Common myeloid progenitor, CD34-positive (primary cell): ENCODE results near the gene CFAP54.

Source experiments
- CTCF ChIA-PET: fragments of 350-600 bp; sonication (Branson Sonifier 250); formaldehyde crosslinking; loops from one replicate; lab custom pipeline; 2021; ENCODE audit warnings: antibody characterized with exemption; lab: Charles Lee
- POLR2A ChIA-PET: fragments of 350-600 bp; sonication (Branson Sonifier 250); formaldehyde crosslinking; loops from one replicate; lab custom pipeline; 2021; ENCODE audit warnings: antibody characterized with exemption; lab: Charles Lee
- DNase-seq, 3 donors: peaks; one replicate each; pipeline versions ENCODE4 v3.0.0 to v3.0.0-alpha.2; 2013
- H3K27ac ChIP-seq, 2 experiments: 1 replicate in 1 of 2; 2 replicates in 1 of 2; pipeline ENCODE4 v1.7.0; 2013; ENCODE audit warnings: inconsistent platforms in 2 of 2, low read length in 2 of 2, mild to moderate bottlenecking in 2 of 2, low read depth in 1 of 2, moderate library complexity in 1 of 2; ENCODE audit not compliant: severe bottlenecking in 2 of 2, insufficient read depth in 1 of 2, poor library complexity in 1 of 2
- H3K27me3 ChIP-seq, 5 experiments: replicated peaks in 2 of 5; 1 replicate in 3 of 5; 2 replicates in 2 of 5; pipeline versions ENCODE4 v1.6.1 to v1.7.0; 2013; ENCODE audit warnings: low read length in 4 of 5, mild to moderate bottlenecking in 2 of 5, moderate library complexity in 2 of 5, inconsistent platforms in 1 of 5; ENCODE audit not compliant: insufficient read depth in 5 of 5, control insufficient read depth in 4 of 5
- H3K36me3 ChIP-seq, 4 experiments: 1 replicate in 2 of 4; 2 replicates in 2 of 4; pipeline versions ENCODE4 v1.6.1 to v1.7.0; 2013; ENCODE audit warnings: low read length in 3 of 4, control low read depth in 1 of 4, mild to moderate bottlenecking in 1 of 4; ENCODE audit not compliant: control insufficient read depth in 4 of 4, insufficient read depth in 4 of 4
- H3K4me1 ChIP-seq, 4 experiments: 1 replicate in 3 of 4; 2 replicates in 1 of 4; pipeline versions ENCODE4 v1.6.1 to v1.7.1; 2013; ENCODE audit warnings: low read length in 3 of 4, mild to moderate bottlenecking in 3 of 4, control low read depth in 1 of 4, inconsistent platforms in 1 of 4, moderate library complexity in 1 of 4; ENCODE audit not compliant: control insufficient read depth in 4 of 4, insufficient read depth in 4 of 4; ENCODE audit errors: control extremely low read depth in 1 of 4
- H3K4me3 ChIP-seq, 7 experiments: 1 replicate in 4 of 7; 2 replicates in 3 of 7; pipeline versions ENCODE4 v1.5.1 to v1.7.0; 2013; ENCODE audit warnings: mild to moderate bottlenecking in 7 of 7, low read length in 6 of 7, moderate library complexity in 6 of 7, inconsistent platforms in 2 of 7, low read depth in 2 of 7, control low read depth in 1 of 7; ENCODE audit not compliant: insufficient read depth in 4 of 7, control insufficient read depth in 1 of 7; ENCODE audit errors: extremely low read depth in 1 of 7
- H3K9me3 ChIP-seq, 5 experiments: 1 replicate in 4 of 5; 2 replicates in 1 of 5; pipeline versions ENCODE4 v1.6.1 to v1.7.1; 2013; ENCODE audit warnings: low read length in 4 of 5, mild to moderate bottlenecking in 2 of 5, inconsistent platforms in 1 of 5, low read depth in 1 of 5, moderate library complexity in 1 of 5; ENCODE audit not compliant: control insufficient read depth in 4 of 5, insufficient read depth in 2 of 5; ENCODE audit errors: control extremely low read depth in 1 of 5
- WGBS: methylation state at CpG from one replicate; pipeline ENCODE4 v1.1.5; 2013; ENCODE audit not compliant: insufficient coverage; 5-methylcytosine and 5-hydroxymethylcytosine counted together

CFAP54 gene

GRCh38 chr12:96635844-96636243 lies 146.5 kb downstream of the CFAP54 start:
- no peak for DNase-seq
- H3K9me3 ChIP-seq, result no peaks in the 10 kb centered on the region
- no peaks in the 10 kb centered on the region for H3K4me1 ChIP-seq
- no peak overlapping the region for H3K4me3 ChIP-seq
- H3K27me3 ChIP-seq, result no peaks in the 10 kb centered on the region
- 89% methylated on average over 1 of the region's 3 CpGs for WGBS
- H3K36me3 ChIP-seq, result no peaks in the 10 kb centered on the region
- CTCF ChIA-PET, result no interaction called here
- POLR2A ChIA-PET, result no interaction called here
- no peak overlapping the region for H3K27ac ChIP-seq

DNA sequence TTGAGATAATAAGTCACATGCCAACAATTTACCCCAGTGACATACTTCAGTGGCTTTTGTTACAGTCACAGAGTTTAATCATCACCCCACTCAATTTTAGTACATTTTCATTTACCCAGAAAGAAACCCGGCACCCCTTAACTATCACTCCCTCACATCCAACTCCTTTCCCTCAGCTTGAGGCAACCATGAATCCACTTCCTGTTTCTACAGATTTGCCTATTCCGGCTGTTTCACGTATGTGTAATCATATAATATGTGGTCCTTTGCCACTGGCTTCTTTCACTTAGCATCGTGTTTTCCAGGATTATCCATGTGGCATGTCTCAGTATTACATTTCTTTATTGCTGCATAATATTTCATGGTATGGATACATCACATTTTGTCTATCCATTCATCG lies 147.5 kb downstream of the CFAP54 start:
- CTCF ChIA-PET, result no interaction called here

DNA sequence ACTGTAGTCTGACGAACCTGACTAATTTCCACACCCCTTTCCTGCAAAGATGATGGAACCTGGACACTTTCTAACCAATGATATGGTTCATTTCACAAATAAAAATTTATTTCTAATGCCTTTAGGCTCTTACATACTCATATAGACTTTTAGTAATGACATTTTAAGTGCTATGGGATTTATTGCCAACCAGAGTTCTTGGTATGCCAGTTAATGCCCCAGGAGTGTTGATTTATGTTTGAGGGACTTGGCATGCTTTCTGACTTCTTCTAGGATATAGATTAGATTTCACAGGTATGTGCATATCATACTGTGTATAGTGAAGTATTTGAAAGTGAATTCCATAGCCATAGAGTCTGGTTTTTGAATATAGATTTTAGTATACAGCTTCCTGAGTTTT lies 159.5 kb downstream of the CFAP54 start:
- no peaks in the 10 kb centered on the region for H3K4me1 ChIP-seq
- POLR2A ChIA-PET, result no interaction called here
- 83% methylated on average over 1 of the region's 1 CpG for WGBS
- H3K9me3 ChIP-seq, result no peaks in the 10 kb centered on the region
- H3K4me3 ChIP-seq, result no peak overlapping the region
- H3K27ac ChIP-seq, result no peak overlapping the region
- no peaks in the 10 kb centered on the region for H3K27me3 ChIP-seq
- CTCF ChIA-PET, result no interaction called here
- no peaks in the 10 kb centered on the region for H3K36me3 ChIP-seq
- no peak for DNase-seq

More for the DNA sequence above, 147.5 kb downstream of the CFAP54 start:
- Histone ChIP-seq H3K36me3 (no peaks in the 10 kb centered on the region), H3K4me1 (no peaks in the 10 kb centered on the region), H3K9me3 (no peaks in the 10 kb centered on the region), H3K4me3 (no peak overlapping the region), H3K27ac (no peak overlapping the region), H3K27me3 (no peaks in the 10 kb centered on the region)
- DNase-seq, result no peak
- WGBS, result 100% methylated on average over 1 of the region's 5 CpGs
- POLR2A ChIA-PET, result no interaction called here

DNA sequence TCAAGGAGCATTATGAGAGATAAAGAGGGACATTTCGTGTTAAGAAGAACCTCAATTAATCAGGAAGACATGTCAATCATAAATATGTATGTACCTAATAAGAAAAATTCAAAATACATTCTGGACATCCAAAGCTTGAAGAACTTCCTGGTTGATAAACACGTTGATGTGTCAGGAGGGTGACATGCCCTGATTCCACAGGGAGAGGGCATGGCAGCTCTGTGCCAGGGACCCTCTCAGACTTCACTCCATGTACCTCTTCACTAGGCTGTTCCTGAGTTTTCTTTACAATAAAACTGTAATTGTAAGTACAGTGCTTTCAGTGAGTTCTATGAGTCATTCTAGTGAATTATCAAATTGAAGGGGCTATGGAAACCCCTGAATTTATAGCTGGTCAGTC lies 163.5 kb downstream of the CFAP54 start:
- H3K9me3 ChIP-seq, result no peaks in the 10 kb centered on the region
- 38% methylated on average over 1 of the region's 2 CpGs for WGBS
- no peak overlapping the region for H3K27ac ChIP-seq
- POLR2A ChIA-PET, result no interaction called here
- no peaks in the 10 kb centered on the region for H3K36me3 ChIP-seq
- H3K27me3 ChIP-seq, result no peaks in the 10 kb centered on the region
- no peak overlapping the region for H3K4me3 ChIP-seq
- DNase-seq, result no peak
- no peaks in the 10 kb centered on the region for H3K4me1 ChIP-seq
- CTCF ChIA-PET, result no interaction called here

DNA sequence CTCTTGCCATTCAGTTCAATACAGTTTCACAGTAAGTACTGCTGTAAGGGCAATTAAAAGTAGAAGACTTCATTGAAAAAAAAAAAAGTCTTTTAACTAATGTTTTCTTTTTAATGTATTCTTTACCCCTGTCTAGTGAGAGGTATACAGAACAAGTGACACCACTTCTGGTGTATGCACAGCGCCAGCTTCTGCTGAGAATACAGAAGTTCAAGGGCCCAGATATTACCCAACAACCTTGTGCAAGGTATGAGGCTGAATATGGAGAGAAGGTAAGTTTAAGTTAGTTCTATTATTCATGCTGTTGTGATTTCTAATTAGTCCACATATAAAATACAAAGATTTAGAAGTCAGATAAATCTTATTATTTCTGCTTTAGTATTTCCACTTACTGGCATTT lies 168.7 kb downstream of the CFAP54 start:
- POLR2A ChIA-PET, result no interaction called here
- peaks cover 0 to 3% (median 0%) of the 10 kb centered on the region in 5 experiments for H3K27me3 ChIP-seq
- no peaks in the 10 kb centered on the region for H3K36me3 ChIP-seq
- H3K27ac ChIP-seq, result no peak overlapping the region
- CTCF ChIA-PET, result no interaction called here
- H3K9me3 ChIP-seq, result no peaks in the 10 kb centered on the region
- H3K4me3 ChIP-seq, result no peak overlapping the region
- no peak for DNase-seq
- H3K4me1 ChIP-seq, result no peaks in the 10 kb centered on the region
- no CpG with 5 or more reads among the region's 1 CpG for WGBS

DNA sequence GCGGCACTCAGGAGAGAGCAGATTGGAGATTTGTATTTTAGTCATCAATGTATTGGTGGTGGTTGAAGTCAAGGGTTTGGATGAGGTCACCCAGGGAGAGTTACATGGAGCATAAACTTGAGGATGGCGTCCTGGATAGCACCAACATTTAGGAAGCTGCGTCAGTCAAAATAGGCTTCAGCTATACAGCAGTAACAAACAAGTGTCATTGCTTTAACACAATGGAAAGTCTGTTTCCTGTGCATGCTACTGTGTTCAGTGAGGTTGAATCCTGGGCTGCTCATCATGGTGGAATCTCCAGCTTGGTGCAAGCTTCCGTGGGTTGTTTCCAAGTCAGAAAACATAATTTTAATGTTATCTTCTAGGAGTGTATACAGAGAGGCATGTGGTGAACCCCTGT lies 180.4 kb downstream of the CFAP54 start:
- CTCF ChIA-PET, result no interaction called here
- no peak overlapping the region for H3K27ac ChIP-seq
- no peaks in the 10 kb centered on the region for H3K4me1 ChIP-seq
- no peaks in the 10 kb centered on the region for H3K9me3 ChIP-seq
- H3K36me3 ChIP-seq, result no peaks in the 10 kb centered on the region
- no peak for DNase-seq
- H3K4me3 ChIP-seq, result no peak overlapping the region
- POLR2A ChIA-PET, result no interaction called here
- H3K27me3 ChIP-seq, result no peaks in the 10 kb centered on the region
- WGBS, result 100% methylated on average over 2 of the region's 4 CpGs

GRCh38 chr12:96670334-96670899 lies 181.0 kb downstream of the CFAP54 start:
- DNase-seq, result no peak
- Histone ChIP-seq H3K36me3 (no peaks in the 10 kb centered on the region), H3K9me3 (no peaks in the 10 kb centered on the region), H3K27ac (no peak overlapping the region), H3K4me1 (no peaks in the 10 kb centered on the region), H3K27me3 (no peaks in the 10 kb centered on the region), H3K4me3 (no peak overlapping the region)
- ChIA-PET POLR2A (no interaction called here), CTCF (no interaction called here)
- 100% methylated on average over 1 of the region's 3 CpGs for WGBS
